Right cardiac atrium (tissue), 5 donors: ENCODE data around the gene GABBR2. TPM values are rescaled to one million over a fixed set of nuclear protein-coding genes. Genes with fewer than 3 reads are reported as not detected.

ENCODE experiments used
- ATAC-seq, 2 donors: fragments of 200-7000 bp; cut with Tn5 transposase; one replicate each; pipeline versions ENCODE4 v1.8.0 to v1.9.1; 2020; ENCODE audit warnings: moderate library complexity in 2 of 2, mild to moderate bottlenecking in 1 of 2
- DNase-seq, 3 donors: peaks; one replicate each; pipeline ENCODE4 v3.0.0-alpha.2; 2020
- H3K27ac ChIP-seq: one replicate; pipeline ENCODE4 v1.5.1; 2013; ENCODE audit warnings: mild to moderate bottlenecking, low read length, control low read depth, moderate library complexity
- H3K27me3 ChIP-seq: one replicate; pipeline ENCODE4 v1.6.1; 2013; ENCODE audit not compliant: control insufficient read depth, insufficient read depth
- H3K4me1 ChIP-seq: one replicate; pipeline ENCODE4 v1.6.1; 2013; ENCODE audit warnings: low read length; ENCODE audit not compliant: control insufficient read depth, insufficient read depth
- H3K4me3 ChIP-seq: one replicate; pipeline ENCODE4 v1.5.1; 2013; ENCODE audit warnings: low read length, control low read depth
- H3K9me3 ChIP-seq: one replicate; pipeline ENCODE4 v1.6.1; 2013; ENCODE audit warnings: low read length; ENCODE audit not compliant: control insufficient read depth
- WGBS: extraction: QIAGEN DNeasy Blood & Tissue Kit; methylation state at CpG from one replicate; pipeline ENCODE4 v1.1.7; 2013; 5-methylcytosine and 5-hydroxymethylcytosine counted together
- intact Hi-C, 4 donors: fragments of 100-400 bp; cut with DNase I; formaldehyde crosslinking; loops; one replicate each; pipeline versions ENCODE4 v1.11.0 to v1.14.0; 2022 to 2023
- polyA plus RNA-seq: library from polyadenylated mRNA; stranded (reverse); fragments of 200-250 nt; gene quantifications from one replicate; pipeline ENCODE4 v1.2.3, GENCODE V29; 2013
- total RNA-seq, 4 donors: library from RNA; stranded (reverse); fragmentation: NEBNext Ultra II Directional; extraction: Animal tissue kit (Norgen Biotek cat#: 25700); gene quantifications; one replicate each; pipeline ENCODE4 v1.2.1, GENCODE V29; 2021
- donor health status: healthy with polysubstance abuse.
- donor health status: DM: no; HTN: yes; CAD: no.
- donor health status: DM: no; HTN: no; CAD: no.
- donor health status: DM: no; HTN: yes; CAD: no; lungs with severe emphysema.
- donor health status: DM: yes; HTN: yes; CAD: no.

GABBR2 gene
- total and polyA plus RNA-seq, 5 donors, result not detected

- Histone ChIP-seq H3K27me3 (no peaks in the 10 kb centered on the region), H3K4me1 (no peaks in the 10 kb centered on the region), H3K9me3 (no peaks in the 10 kb centered on the region), H3K4me3 (no peak overlapping the region), H3K27ac (no peak overlapping the region)
- intact Hi-C loops, result no loop called here
- WGBS, result 92% methylated on average over 5 of the region's 5 CpGs
- DNase-seq (no peak), ATAC-seq (no peak)
Observed at GRCh38 chr9:98573749-98574278, 134.9 kb downstream of the GABBR2 start.

DNA sequence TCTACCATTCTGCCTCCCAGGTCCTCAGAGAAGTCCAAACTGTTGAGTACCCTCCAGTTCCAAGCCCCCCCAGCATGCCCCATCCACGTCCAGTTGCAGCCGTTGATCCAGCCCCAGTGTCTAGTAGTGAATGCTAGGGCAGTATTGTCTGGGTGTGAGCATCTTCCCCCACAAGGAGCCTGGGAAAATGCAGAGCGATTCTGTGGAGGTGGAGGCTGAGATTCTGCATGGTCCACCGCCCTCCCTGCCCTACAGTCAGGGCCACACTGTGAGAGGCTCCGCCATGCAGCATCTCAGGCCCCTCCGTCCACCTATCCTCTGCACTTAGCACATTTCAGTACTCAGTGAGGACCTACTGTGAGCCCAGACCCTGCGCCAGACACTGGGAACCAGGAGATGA is 135.9 kb downstream of the GABBR2 start:
- 87% methylated on average over 7 of the region's 7 CpGs for WGBS
- Histone ChIP-seq H3K9me3 (no peaks in the 10 kb centered on the region), H3K27me3 (no peaks in the 10 kb centered on the region), H3K27ac (no peak overlapping the region), H3K4me3 (no peak overlapping the region), H3K4me1 (no peaks in the 10 kb centered on the region)
- intact Hi-C loops, result no loop called here
- DNase-seq (no peak), ATAC-seq (no peak)

DNA sequence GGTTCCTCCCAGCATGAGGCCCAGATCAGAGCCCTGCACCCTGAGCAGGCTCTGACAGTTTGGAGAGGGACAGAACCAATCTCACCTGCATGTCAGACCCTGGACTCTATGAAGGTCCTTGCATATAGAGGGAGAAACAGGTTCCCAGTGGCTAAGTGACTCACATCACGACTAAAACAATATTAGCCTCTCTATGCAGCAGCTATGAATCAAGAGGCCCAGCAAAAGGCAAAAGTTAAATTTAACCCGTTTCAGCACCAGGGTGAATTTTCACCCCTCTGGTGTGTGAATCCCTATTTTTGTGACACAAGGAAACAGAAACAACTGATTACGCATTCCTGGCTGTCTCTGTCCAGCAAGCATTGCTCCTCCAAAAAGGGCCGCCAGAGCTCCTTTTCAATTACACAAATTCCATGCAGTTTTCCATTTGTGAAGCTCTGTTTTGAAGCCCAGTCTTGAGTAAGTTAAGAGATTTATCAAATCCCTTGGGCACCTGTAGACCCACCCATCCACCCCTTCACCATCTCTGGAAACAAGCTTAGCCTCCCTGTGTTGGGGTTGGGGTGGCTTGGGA is 136.6 kb downstream of the GABBR2 start:
- 55% methylated on average over 4 of the region's 4 CpGs for WGBS
- no peak for DNase-seq
- intact Hi-C loops, result no loop called here

DNA sequence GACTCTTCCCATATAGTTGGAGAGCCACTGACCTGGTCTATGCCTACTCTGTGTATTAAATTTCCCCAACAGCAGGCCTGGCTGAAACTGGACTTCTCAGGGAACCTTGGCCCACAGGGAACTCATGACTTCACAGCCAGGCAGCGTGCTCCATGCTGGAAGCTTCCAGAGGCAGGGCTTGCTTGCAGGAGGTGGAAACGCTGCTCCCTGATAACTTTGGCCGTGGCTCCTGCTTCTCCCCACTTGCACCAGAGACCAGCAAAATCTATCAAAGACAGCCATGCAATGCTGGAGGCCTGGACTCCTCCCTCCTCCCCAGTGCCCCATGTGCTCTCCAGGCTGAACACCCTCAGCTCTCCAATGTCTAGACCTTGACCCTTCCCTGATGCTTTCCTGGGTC is 137.1 kb downstream of the GABBR2 start:
- intact Hi-C loops, result no loop called here
- no peaks in the 10 kb centered on the region for H3K27me3 ChIP-seq
- H3K4me3 ChIP-seq, result no peak overlapping the region
- no peaks in the 10 kb centered on the region for H3K4me1 ChIP-seq
- 68% methylated on average over 3 of the region's 3 CpGs for WGBS
- no peaks in the 10 kb centered on the region for H3K9me3 ChIP-seq
- ATAC-seq (no peak), DNase-seq (no peak)
- H3K27ac ChIP-seq, result no peak overlapping the region

More for the DNA sequence above, 136.6 kb downstream of the GABBR2 start:
- Histone ChIP-seq H3K27me3 (no peaks in the 10 kb centered on the region), H3K27ac (no peak overlapping the region), H3K4me1 (no peaks in the 10 kb centered on the region), H3K4me3 (no peak overlapping the region), H3K9me3 (no peaks in the 10 kb centered on the region)
- no peak for ATAC-seq

DNA sequence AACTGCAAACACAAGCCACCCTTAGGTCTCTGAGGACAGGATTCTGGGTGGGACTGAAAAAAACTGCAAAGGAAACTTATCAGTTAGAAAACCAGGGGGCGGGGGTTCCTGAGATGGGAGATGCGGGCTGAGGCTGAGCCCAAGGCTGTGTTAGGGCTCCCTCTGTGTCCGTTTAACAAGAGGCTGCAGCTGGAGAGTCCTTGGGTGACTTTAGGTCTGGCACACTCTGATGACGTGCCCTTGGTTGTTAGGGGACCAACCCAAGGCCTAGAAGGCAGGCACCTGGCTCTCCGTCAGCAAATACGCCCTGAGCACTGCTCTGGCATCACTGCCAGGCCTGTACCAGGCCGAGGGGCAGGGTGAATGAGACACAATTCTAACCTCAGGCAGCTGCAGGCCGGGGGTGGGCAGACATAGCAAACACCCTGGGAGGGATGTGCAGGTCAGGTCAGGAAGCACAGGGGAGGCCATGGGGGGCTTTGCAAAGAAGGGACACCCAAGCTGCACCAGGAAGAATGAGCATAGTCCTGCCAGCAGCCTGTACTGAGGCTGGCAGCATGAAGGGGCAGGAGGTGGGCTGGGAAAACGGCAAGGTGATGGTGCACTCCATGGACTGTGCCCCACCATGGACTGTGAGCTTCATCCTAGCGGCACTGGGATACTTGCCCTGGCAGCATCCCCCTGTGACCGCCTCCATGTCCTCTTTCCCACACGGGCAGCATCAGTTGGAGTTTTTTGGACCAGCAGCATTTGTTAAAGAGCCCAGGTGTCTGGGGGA is 137.9 kb downstream of the GABBR2 start:
- intact Hi-C loops, result no loop called here
- no peak overlapping the region for H3K27ac ChIP-seq
- no peak overlapping the region for H3K4me3 ChIP-seq
- no peaks in the 10 kb centered on the region for H3K9me3 ChIP-seq
- H3K27me3 ChIP-seq, result no peaks in the 10 kb centered on the region
- WGBS, result 67% methylated on average over 12 of the region's 12 CpGs
- H3K4me1 ChIP-seq, result no peaks in the 10 kb centered on the region
- DNase-seq (no peak), ATAC-seq (no peak)

DNA sequence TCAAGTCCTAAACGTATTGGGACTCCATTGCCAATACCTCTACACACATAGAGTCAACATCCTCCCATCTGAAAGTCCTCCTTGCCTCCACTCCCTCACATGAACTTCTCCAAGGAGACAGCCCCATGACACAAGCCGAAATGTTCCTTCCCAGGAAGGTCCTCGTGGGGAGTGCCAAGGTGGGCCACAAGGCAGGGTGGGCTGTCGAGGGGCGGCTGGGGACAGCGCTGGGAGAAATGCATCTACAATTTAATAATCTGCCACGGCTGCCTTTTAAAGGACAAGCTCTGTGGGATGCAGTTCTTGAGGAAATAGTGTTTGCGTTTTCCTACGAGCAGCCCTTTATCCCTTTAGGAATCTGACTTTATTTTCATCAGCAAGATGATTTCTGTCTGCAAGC is 138.7 kb downstream of the GABBR2 start:
- no peak for DNase-seq
- H3K27me3 ChIP-seq, result no peaks in the 10 kb centered on the region

DNA sequence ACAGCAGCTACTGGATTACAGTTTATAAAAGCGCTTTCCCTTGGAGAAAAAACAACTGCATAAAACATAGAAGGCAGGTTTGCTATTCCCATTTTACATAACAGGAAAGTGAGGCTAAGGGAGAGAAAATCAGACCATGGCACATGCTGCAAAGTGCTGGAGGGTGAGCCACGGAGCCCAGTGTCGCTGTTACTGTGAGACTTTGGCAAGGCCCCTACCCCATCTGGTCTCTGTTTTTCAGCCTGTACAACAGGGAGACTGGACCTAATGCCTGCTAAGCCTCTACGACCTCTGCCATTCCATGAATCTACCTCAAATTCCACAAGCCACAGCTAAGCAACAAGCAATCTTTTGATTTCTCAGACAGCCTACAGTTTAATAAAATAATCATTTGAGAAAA is 139.2 kb downstream of the GABBR2 start:
- no peaks in the 10 kb centered on the region for H3K27me3 ChIP-seq

More for the DNA sequence above, 138.7 kb downstream of the GABBR2 start:
- H3K9me3 ChIP-seq, result no peaks in the 10 kb centered on the region
- intact Hi-C loops, result no loop called here
- H3K27ac ChIP-seq, result no peak overlapping the region
- H3K4me1 ChIP-seq, result no peaks in the 10 kb centered on the region
- 80% methylated on average over 9 of the region's 9 CpGs for WGBS
- H3K4me3 ChIP-seq, result no peak overlapping the region
- ATAC-seq, result no peak

GRCh38 chr9:98568909-98569469 is 139.7 kb downstream of the GABBR2 start:
- intact Hi-C loops, result loop anchor here in 1 of 4 donors (2.0 kb wide), 1 partner anchor 22 kb away; no protein-coding TSS in a partner anchor
- 59% methylated on average over 6 of the region's 6 CpGs for WGBS

More for the DNA sequence above, 139.2 kb downstream of the GABBR2 start:
- Histone ChIP-seq H3K27ac (no peak overlapping the region), H3K4me3 (no peak overlapping the region), H3K4me1 (no peaks in the 10 kb centered on the region), H3K9me3 (no peaks in the 10 kb centered on the region)
- ATAC-seq, result no peak
- WGBS, result 86% methylated on average over 4 of the region's 4 CpGs
- intact Hi-C loops, result loop anchor here in 1 of 4 donors (2.0 kb wide), 1 partner anchor 23 kb away; no protein-coding TSS in a partner anchor
- DNase-seq, result no peak

DNA sequence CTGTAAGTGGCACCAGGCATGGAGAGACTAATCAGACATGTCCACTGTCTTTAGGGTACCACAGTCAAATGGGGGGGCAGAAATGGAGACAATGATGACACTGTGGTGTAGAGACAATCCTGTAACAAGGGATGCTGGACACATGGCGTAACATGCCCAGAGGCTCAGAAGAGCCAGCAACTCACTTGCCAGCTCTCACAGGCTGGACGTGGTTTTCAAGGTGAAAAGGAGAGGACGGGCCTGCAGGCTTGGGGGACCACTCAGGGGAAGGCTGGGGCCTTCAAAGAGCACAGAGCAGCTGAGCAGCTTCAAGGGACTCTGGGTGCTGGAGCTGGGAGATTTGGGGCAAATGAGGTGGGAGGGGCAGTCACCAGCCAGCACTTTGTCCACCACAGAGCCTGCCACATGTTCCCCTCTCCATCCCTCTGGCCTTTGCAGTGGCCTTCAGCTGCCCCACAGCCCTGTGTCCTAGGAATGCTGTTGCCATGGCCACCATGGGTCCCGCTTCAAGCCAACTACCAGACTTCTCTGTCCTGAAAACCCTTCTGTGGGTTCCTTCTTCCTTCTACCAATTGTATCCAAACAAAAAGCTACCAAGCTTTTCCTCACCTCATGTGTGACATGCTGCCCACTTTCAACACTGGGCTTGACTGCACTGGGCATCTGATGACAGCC is 140.4 kb downstream of the GABBR2 start:
- H3K27me3 ChIP-seq, result no peaks in the 10 kb centered on the region
- ATAC-seq (no peak), DNase-seq (no peak)
- H3K9me3 ChIP-seq, result no peaks in the 10 kb centered on the region
- intact Hi-C loops, result loop anchor here in 1 of 4 donors (2.0 kb wide), 1 partner anchor 22 kb away; no protein-coding TSS in a partner anchor
- H3K4me1 ChIP-seq, result no peaks in the 10 kb centered on the region
- no peak overlapping the region for H3K27ac ChIP-seq
- 73% methylated on average over 4 of the region's 4 CpGs for WGBS
- no peak overlapping the region for H3K4me3 ChIP-seq

More at GRCh38 chr9:98568909-98569469, 139.7 kb downstream of the GABBR2 start:
- Histone ChIP-seq H3K4me3 (no peak overlapping the region), H3K27ac (no peak overlapping the region), H3K27me3 (no peaks in the 10 kb centered on the region), H3K4me1 (no peaks in the 10 kb centered on the region), H3K9me3 (no peaks in the 10 kb centered on the region)
- DNase-seq (no peak), ATAC-seq (no peak)

DNA sequence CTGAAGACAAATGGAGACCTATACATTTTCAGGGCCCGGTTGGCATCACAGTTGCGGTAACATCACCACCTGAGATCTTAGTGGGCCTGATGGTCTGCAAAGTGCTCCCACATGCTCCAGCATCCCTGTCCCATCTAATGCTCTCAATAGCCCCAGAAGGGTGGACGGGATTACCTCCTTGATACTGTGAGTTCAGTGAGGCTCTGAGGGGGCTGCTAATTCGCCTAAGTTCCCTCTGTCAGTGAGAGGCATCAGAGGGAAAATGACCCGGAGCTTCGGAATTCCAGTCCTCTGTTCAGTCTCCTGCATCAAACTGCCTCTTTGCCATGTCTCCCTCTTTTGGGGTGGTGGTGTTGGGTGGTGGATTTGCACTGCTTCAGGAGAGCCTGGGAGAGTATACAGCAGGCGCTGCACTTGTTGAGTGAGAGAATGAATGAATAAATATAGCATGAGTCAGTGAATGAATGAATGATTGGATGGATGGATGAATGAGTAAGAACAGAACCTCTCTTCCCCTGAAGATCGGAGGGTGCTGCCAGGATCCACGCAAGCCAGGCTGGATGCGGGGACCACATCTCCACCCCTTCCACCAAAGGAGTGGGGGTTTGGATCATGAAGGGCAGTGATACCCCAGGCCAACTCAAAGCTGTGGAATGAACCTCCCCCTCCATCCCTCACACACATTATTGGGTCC is 141.0 kb downstream of the GABBR2 start:
- H3K27ac ChIP-seq, result no peak overlapping the region
- no peak for DNase-seq
- intact Hi-C loops, result loop anchor here in 1 of 4 donors (2.0 kb wide), 1 partner anchor 21 kb away; no protein-coding TSS in a partner anchor
- H3K4me1 ChIP-seq, result no peaks in the 10 kb centered on the region
- H3K9me3 ChIP-seq, result no peaks in the 10 kb centered on the region
- no peaks in the 10 kb centered on the region for H3K27me3 ChIP-seq
- ATAC-seq, result no peak
- H3K4me3 ChIP-seq, result no peak overlapping the region
- 86% methylated on average over 10 of the region's 10 CpGs for WGBS
